HepG2 (cell line): ENCODE measurements around the gene TEX51. TPM values are rescaled to one million over a fixed set of nuclear protein-coding genes. Genes with fewer than 3 reads are reported as not detected.

ENCODE experiments used
- ATAC-seq: fragments of 200-7000 bp; cut with Tn5 transposase; 3 replicates; pipeline ENCODE4 v1.9.1; 2020; ENCODE audit warnings: mild to moderate bottlenecking, moderate library complexity
- BruUV-seq: library from RNA; stranded (reverse); fragments of 400-500 nt; replicated peaks from 2 replicates; lab custom pipeline; 2021; lab: Mats Ljungman, UMichigan
- CTCF ChIA-PET: fragments of 300-600 bp; formaldehyde crosslinking; extraction: SDS; loops from one replicate; lab custom pipeline; 2021; ENCODE audit warnings: low total read pairs, inconsistent platforms, low intra/inter-chr PET ratio; lab: Yijun Ruan, JAX
- POLR2A ChIA-PET: fragments of 350-600 bp; sonication (Branson Sonifier 250); formaldehyde crosslinking; loops from one replicate; lab custom pipeline; 2020; ENCODE audit warnings: antibody characterized with exemption, inconsistent platforms; lab: Yijun Ruan, JAX
- DNase-seq: peaks from one replicate; pipeline ENCODE4 v3.0.0-alpha.2; 2015; ENCODE audit warnings: low spot score
- FAIRE-seq: peaks from 3 replicates; lab custom pipeline; 2011; peaks lifted over from hg19 to GRCh38; lab: Jason Lieb, UNC
- H2AFZ ChIP-seq: one replicate; pipeline ENCODE4 v1.6.1; 2011; ENCODE audit warnings: low read length, inconsistent platforms
- H3K27ac ChIP-seq: fragments of 300-600 bp; 3 replicates; pipeline ENCODE4 v1.8.0; 2011; ENCODE audit warnings: mixed run types, mild to moderate bottlenecking, mixed read lengths, low read length, inconsistent platforms; ENCODE audit not compliant: insufficient read depth; ENCODE audit errors: extremely low read length
- H3K27me3 ChIP-seq, 2 experiments: fragments of 200-600 bp in 1 of 2; 2 replicates in 1 of 2; 3 replicates in 1 of 2; pipeline versions ENCODE4 v1.6.0 to v1.8.0; 2011; ENCODE audit warnings: low read length in 2 of 2, mild to moderate bottlenecking in 2 of 2, moderate library complexity in 2 of 2, inconsistent platforms in 1 of 2; ENCODE audit not compliant: insufficient read depth in 2 of 2, control insufficient read depth in 1 of 2
- H3K36me3 ChIP-seq, 2 experiments: fragments of 200-600 bp in 1 of 2; replicated peaks in 1 of 2; 2 replicates in 1 of 2; 3 replicates in 1 of 2; pipeline versions ENCODE4 v1.5.1 to v1.8.0; 2011; ENCODE audit warnings: low read length in 2 of 2, inconsistent platforms in 1 of 2; ENCODE audit not compliant: insufficient read depth in 2 of 2, control insufficient read depth in 1 of 2
- H3K4me1 ChIP-seq: 2 replicates; pipeline ENCODE4 v1.5.1; 2012; ENCODE audit warnings: low read length, inconsistent platforms; ENCODE audit not compliant: insufficient read depth
- H3K4me2 ChIP-seq: 2 replicates; pipeline ENCODE4 v1.6.0; 2011; ENCODE audit warnings: low read depth, low read length, inconsistent platforms
- H3K4me3 ChIP-seq, 3 experiments: fragments of 200-600 bp in 1 of 3; sonication (generic), shearing (Covaris generic) in 1 of 3; replicated peaks in 1 of 3; 2 replicates each; pipeline ENCODE4 v1.5.1; 2011 to 2016; ENCODE audit warnings: low read length in 3 of 3, inconsistent platforms in 2 of 3, low read depth in 2 of 3, mild to moderate bottlenecking in 2 of 3, control low read depth in 1 of 3, mixed read lengths in 1 of 3; ENCODE audit not compliant: insufficient read depth in 1 of 3
- H3K79me2 ChIP-seq: one replicate; pipeline ENCODE4 v1.6.1; 2011; ENCODE audit warnings: low read length, inconsistent platforms; ENCODE audit not compliant: insufficient read depth
- H3K9ac ChIP-seq: 2 replicates; pipeline ENCODE4 v1.6.0; 2011; ENCODE audit warnings: mild to moderate bottlenecking, low read depth, low read length, inconsistent platforms; ENCODE audit not compliant: insufficient read depth
- H3K9me3 ChIP-seq: 2 replicates; pipeline ENCODE4 v1.5.1; 2012; ENCODE audit warnings: mild to moderate bottlenecking, low read length
- H4K20me1 ChIP-seq: 2 replicates; pipeline ENCODE4 v1.6.0; 2011; ENCODE audit warnings: inconsistent platforms, mild to moderate bottlenecking, low read length, moderate library complexity; ENCODE audit not compliant: insufficient read depth
- FOXC1 ChIP-seq: sonication (generic); formaldehyde crosslinking; IDR thresholded peaks from 2 replicates; pipeline ENCODE4 v1.8.0; 2022; ENCODE audit warnings: mild to moderate bottlenecking, missing genetic modification reagents, borderline replicate concordance
- HMGXB4 ChIP-seq, 2 experiments: sonication (generic) in 1 of 2; formaldehyde crosslinking in 1 of 2; IDR thresholded peaks; 2 replicates each; pipeline versions ENCODE4 v1.4.0 to v1.6.1; 2018 to 2020; ENCODE audit warnings: missing genetic modification reagents in 2 of 2, borderline replicate concordance in 1 of 2, low read depth in 1 of 2, mild to moderate bottlenecking in 1 of 2, missing biosample characterization in 1 of 2
- RARG ChIP-seq: sonication (generic); formaldehyde crosslinking; IDR thresholded peaks from 2 replicates; pipeline ENCODE4 v1.4.0; 2020; ENCODE audit warnings: low read depth, mild to moderate bottlenecking, missing genetic modification reagents
- RBM39 ChIP-seq: fragments of 200-400 bp; formaldehyde crosslinking; IDR thresholded peaks from one replicate; pipeline ENCODE4 v1.6.1; 2018; ENCODE audit warnings: antibody characterized with exemption, mild to moderate bottlenecking, low read depth, low read length; ENCODE audit not compliant: poor library complexity, severe bottlenecking
- TRIM24 ChIP-seq: sonication (generic); formaldehyde crosslinking; IDR thresholded peaks from 2 replicates; pipeline ENCODE4 v1.8.0; 2022; ENCODE audit warnings: mild to moderate bottlenecking, missing genetic modification reagents
- ZBTB46 ChIP-seq: sonication (generic); formaldehyde crosslinking; IDR thresholded peaks from 2 replicates; pipeline ENCODE4 v1.4.0; 2020; ENCODE audit warnings: mild to moderate bottlenecking, missing genetic modification reagents, borderline replicate concordance
- ZNF687 ChIP-seq: sonication (generic); formaldehyde crosslinking; IDR thresholded peaks from 2 replicates; pipeline ENCODE4 v1.5.1; 2020; ENCODE audit warnings: mild to moderate bottlenecking, missing genetic modification reagents, moderate library complexity
- ZNF780A ChIP-seq: sonication (generic); formaldehyde crosslinking; IDR thresholded peaks from 2 replicates; pipeline ENCODE4 v1.8.0; 2022; ENCODE audit warnings: mild to moderate bottlenecking, missing genetic modification reagents, moderate library complexity
- ZNF784 ChIP-seq: sonication (generic); formaldehyde crosslinking; IDR thresholded peaks from 2 replicates; pipeline ENCODE4 v1.5.1; 2020; ENCODE audit warnings: missing genetic modification reagents, mild to moderate bottlenecking, borderline replicate concordance
- WGBS: methylation state at CpG from one replicate; pipeline ENCODE4 v1.1.6; 2017; ENCODE audit warnings: low lambda C conversion rate; 5-methylcytosine and 5-hydroxymethylcytosine counted together
- in situ Hi-C: cut with HindIII; loops from 2 replicates; pipeline ENCODE4 v1.10.0; 2017; ENCODE audit warnings: low pct_unique_long_range_greater_than_20kb; ENCODE audit not compliant: extremely low pct_ligation_motif_present
- intact Hi-C: fragments of 100-400 bp; cut with micrococcal nuclease; formaldehyde crosslinking; loops from one replicate; pipeline ENCODE4 v1.10.0; 2022; ENCODE audit not compliant: unreplicated experiment
- polyA plus RNA-seq, 8 experiments: library from polyadenylated mRNA; depleted of rRNA in 3 of 8; stranded (reverse) in 7 of 8; unstranded in 1 of 8; fragments of >200 nt; fragmentation: Illumina TruSeq in 4 of 8; extraction: Trizol in 4 of 8; gene quantifications; 2 replicates each; pipeline versions ENCODE4 v1.2.1 to v1.2.3, GENCODE V29; 2011 to 2016; ENCODE audit warnings: low read depth in 4 of 8, missing spikeins in 1 of 8, mixed read lengths in 1 of 8; ENCODE audit not compliant: insufficient read depth in 1 of 8
- total RNA-seq, 5 experiments: library from RNA; depleted of rRNA; stranded (reverse); fragments of >200 nt; fragmentation: Illumina TruSeq; extraction: Trizol; gene quantifications; 2 replicates each; pipeline ENCODE4 v1.2.3, GENCODE V29; 2016; ENCODE audit warnings: low read depth in 1 of 5

TEX51 gene
- total and polyA plus RNA-seq, 2 of the 13 experiments (the other 11 are each of a cell fraction or from before 2014, with no cell fraction given), result not detected

GRCh38 chr2:126933711-126934091 is 35.0 kb downstream of the TEX51 start:
- TF ChIP-seq HMGXB4 (CRISPR knock-in tag; IDR thresholded peaks at IDR 0.05; ENCODE audit: borderline replicate concordance in 1 of 2, low read depth in 1 of 2), result no peak
- no peak for TF ChIP-seq ZBTB46 (CRISPR knock-in tag)
- no peak for TF ChIP-seq ZNF687 (CRISPR knock-in tag)
- no peak for TF ChIP-seq RARG
- TF ChIP-seq ZNF780A, result no peak
- no peak for TF ChIP-seq ZNF784 (CRISPR knock-in tag)
- TF ChIP-seq TRIM24 (CRISPR knock-in tag), result no peak
- TF ChIP-seq RBM39, result no peak
- no peak for TF ChIP-seq FOXC1 (CRISPR knock-in tag)
- DNase-seq, result no peak
- no peak for ATAC-seq
- in situ Hi-C loops, result no loop called here
- H3K79me2 ChIP-seq, result no peaks in the 10 kb centered on the region
- peaks cover 2 to 20% of the 10 kb centered on the region in 2 experiments; a peak in 3 of 5 replicates for H3K27me3 ChIP-seq
- 7% methylated on average over 3 of the region's 4 CpGs for WGBS
- no peak overlapping the region for H3K4me2 ChIP-seq
- H3K27ac ChIP-seq, result no peak overlapping the region
- no TSS peak for BruUV-seq
- CTCF ChIA-PET, result no interaction called here
- POLR2A ChIA-PET, result no interaction called here
- H3K4me1 ChIP-seq, result no peaks in the 10 kb centered on the region
- no peak overlapping the region for H3K4me3 ChIP-seq
- no peak overlapping the region for H2AFZ ChIP-seq
- H3K9me3 ChIP-seq, result no peaks in the 10 kb centered on the region
- H4K20me1 ChIP-seq, result no peaks in the 10 kb centered on the region
- H3K36me3 ChIP-seq, result no peaks in the 10 kb centered on the region
- FAIRE-seq, result no peak
- intact Hi-C loops, result no loop called here
- no peak overlapping the region for H3K9ac ChIP-seq
